HG02678 (cell line): ENCODE data around the gene SFT2D1.

Experiments used
- ATAC-seq: cut with Tn5 transposase; IDR thresholded peaks from one replicate; pipeline ENCODE4 v1.9.1; 2021; ENCODE audit warnings: mild to moderate bottlenecking, moderate library complexity; ENCODE audit not compliant: unreplicated experiment

Gene SFT2D1

DNA sequence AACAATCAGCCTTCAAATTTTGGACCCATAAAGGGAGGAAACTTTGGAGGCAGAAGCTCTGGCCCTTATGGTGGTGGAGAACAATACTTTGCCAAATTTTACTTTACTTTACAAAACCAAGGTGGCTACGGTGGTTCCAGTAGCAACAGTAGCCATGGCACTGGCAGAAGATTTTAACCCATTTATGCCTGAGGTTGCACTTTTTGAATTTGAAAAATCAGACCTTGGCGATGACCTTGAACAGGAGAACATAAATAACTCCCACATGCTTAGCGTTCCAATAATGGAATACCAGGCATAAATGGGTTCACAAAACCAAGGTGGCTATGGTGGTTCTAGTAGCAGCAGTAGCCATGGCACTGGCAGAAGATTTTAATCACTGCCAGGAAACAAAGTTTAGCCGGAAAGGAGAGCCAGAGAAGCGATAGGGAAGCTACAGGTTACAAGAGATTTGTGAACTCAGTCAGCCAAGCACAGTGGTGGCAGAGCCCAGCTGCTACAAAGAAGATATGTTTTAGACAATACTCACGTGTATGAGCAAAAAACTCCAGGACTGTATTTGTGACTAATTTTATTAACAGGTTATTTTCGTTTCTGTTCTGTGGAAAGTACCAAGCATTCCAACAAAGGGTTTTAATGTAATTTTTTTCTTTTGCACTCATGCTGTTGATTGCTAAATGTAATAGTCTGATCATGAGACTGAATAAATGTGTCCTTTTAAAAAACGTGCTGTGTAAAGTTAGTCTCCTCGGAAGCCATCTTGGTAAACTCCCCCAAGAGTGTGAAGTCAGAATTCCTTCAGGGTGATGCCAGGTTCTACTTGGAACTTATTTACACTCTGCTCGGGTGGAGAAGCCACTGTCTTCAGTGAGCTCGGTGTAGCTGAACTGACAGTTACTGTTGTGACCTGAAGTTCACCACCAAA, 6.7 kb downstream of the SFT2D1 start:
- peak; percentile 56 for ATAC-seq

DNA sequence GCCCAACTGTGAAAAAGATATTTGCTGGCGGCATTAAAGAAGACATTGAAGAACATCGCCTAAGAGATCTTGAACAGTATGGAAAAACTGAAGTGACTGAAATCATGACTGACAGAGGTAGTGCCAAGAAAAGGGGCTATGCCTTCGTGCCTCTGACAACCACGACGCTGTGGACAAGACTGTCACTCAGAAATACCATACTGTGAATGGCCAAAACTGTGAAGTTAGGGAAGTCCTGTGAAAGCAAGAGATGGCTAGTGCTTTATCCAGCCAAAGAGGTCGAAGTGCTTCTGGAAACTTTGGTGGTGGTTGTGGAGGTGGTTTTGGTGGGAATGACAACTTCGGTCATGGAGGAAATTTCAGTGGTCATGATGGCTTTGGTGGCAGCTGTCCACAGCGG, 7.5 kb downstream of the SFT2D1 start:
- no peak for ATAC-seq

DNA sequence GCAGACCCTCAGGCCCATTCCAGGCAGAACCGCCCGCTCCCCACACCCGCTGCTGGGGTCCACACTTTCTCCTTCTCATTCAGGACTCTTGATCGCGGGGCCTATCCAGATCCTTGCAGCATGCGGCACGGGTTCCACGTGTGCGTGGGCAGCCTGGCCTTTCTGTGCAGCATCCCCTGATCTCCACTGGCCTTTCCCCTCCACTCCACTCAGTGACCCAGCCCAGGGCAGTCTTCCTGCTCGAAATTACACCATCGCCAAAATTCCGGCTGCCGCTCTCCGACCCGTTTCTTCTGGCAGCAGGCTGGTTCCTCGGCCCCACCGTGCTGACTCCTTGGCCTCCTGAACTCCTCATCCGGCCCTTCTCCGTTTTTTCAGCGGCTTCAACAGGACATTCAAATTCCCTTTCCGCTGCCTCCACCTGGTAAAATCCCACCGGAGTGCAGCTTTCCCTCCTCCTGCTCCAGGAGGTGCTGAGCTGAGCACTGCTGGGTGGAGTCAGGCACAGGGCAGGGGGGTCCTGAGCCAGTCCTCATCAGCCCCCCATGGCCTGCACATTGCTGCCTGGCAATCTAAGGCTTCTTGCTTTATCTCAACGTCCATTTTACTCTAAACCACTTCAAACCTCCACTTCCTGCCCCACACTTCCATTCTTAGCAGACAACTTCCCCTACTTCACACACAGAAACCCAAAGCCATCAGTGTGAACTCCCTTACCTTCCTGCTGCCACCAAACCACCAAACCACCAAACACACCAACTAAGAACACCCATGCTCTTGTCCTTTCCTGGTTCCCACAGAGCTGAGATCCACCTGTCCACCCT, 9.0 kb downstream of the SFT2D1 start:
- ATAC-seq: peak; percentile 70

DNA sequence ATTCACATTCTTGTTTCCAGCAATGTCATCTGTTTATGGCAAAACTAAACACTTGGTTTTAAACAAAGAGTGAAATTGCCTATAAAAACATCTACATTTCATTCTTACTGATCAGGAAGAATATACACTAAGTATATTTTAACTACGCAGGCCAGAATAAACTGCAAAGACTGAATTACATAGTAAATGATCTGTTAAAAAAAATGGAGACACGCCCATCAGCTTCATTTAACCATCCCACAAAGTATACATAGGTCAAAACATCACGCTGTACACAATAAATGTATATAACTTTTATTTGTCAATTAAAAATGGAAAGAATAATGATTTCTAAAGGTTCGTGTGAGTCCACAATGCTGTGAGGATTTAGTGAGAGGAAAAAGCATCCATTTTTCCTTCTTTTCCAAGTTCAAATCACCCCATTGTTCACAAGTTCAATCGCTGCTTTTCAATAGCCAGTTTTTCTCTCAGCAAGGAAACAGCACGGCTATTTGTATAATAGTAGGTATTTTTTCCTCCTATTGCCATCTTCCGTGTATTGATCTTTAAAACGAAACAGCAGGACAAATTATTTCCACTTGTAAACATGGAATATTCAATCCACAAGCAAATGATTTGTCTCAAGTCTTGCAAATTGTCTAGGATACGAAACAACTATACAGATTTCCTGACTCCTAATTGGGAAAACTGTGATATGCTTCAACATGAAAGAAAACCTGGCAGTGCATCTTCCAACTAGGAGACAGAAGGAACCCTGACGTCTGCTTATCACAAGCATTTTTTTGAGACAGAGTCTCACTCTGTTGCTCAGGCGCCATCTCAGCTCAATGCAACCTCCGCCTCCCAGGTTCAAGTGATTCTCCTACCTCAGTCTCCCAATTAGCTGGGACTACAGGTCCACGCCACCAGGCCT, 10.6 kb downstream of the SFT2D1 start:
- no peak for ATAC-seq

DNA sequence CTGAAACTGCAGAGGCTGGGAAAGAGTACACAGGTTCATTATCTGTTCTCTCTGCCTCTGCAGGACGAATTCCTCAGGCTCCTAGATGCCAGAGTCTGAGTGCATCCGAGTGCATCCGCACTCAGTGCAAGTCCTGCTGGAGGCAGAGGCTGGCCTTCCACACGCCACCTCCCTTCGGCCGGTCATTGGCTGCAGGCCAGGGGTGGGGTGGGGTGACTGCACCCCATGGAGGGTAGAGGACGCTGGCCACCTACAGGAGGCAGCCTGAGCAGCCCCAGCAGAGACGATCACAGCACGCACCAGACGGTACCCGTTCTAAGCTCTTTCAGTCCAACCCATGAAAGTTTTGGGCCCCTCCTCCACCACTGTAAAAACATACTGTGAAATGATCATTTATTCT, 11.7 kb downstream of the SFT2D1 start:
- ATAC-seq: no peak

DNA sequence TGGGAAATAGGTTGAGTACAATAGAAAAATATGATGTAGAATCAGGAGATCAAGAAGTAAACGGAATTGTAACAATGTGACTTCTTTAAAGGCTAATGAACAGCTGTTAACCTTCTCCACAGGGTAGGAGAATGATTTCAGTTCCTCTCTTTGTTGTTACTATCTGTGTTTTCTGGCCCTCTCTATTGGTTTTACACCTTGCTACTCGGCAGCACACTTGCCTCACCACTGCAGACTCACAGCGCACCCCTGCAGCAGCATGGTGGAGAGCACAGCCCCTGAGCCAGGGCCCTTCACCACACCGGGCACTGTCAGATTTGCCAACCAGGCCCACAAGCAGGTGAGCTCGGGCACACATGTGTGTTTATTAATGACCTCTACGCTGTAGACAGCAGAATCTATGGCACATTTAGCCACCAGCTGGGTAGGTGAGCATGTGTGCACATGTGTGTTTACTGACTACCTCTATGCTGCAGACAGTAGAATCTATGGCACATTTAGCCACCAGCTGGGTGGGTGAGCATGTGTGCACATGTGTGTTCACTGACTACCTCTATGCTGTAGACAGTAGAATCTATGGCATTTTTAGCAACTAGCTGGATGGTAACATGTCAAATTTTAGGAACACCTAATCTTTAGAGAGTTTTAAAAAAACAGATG, 16.8 kb downstream of the SFT2D1 start:
- ATAC-seq: peak; percentile 89

DNA sequence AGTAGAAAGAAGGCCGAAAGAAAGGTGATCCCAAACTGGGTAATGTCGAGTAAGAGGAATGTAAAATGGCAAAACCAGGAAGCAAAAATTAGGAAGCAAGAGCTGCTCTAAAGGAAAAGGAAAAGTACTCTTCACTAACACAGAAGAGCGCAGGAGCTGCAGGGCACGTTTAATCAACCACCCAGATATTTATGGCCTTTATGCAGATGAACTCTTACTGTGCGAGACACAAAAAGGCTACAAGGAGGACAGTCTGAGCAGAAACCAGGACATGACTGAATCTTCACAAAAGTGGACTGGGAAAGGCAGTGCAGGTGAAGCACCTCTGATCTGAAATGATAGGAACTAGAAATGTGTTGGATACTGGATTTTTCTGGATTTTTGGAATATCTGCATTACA, 18.9 kb downstream of the SFT2D1 start:
- no peak for ATAC-seq

DNA sequence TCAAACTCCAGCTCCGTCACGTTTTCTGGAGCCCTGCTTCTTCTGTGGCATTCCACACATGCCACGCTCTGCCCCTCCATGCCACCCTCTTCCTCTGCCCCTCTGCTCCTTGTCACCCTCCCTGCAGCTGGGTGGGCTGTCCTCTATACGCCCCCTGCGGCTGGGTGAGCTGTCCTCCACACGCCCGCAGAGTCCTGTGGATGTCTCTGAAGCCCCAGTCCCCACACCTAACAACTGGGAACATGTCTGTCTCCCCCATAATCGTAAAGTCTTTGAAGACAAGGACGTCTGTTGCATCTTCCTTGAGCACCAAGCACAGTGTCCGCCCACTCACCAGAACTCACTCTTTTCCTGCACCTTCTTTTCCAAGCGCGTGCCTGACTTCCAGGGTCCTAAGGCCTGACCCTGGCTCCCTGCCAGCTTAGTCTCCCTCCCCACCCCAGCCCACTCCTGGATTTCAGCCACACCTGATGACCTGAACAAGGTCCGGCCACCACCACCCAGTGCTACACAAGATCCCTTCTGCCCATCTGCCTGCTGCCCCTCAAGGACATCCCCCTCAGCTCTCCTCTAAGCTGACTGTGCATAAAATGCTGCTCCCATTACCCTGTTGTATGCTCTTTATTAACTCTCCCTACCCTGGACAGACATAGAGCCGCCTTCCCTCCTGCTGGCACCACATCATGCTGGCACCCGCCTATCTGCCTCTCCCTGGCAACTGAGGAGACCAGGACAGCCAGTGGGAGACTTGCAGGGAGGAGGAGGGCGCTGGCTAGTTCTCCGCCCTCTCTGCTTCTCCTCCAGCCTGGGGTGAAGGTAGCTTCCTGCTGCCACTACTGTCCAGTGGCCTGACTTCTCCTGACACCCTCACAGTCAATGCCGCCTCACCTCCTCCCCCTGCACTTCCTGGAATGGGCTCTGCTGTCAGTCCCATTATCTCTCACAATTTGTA, 23.4 kb downstream of the SFT2D1 start:
- ATAC-seq: no peak

DNA sequence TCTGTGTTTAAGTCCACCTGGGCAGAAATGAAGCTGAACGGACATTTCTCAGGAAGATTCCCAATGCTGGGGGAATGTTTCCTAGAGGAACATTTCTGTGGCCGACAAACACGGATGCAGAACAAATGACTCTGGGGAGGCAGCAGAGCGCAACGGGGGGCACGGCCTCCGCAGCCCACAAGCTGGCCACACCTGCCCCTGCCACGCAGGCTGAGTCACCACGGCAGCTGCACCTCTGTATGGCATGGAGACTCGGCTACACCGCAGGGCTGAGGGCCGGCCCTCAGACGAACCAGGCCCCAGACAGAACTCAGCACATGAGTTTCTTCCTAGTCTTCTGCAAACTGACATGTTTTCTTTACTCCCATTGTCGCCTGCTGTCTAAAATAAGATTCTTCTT, 24.1 kb downstream of the SFT2D1 start:
- ATAC-seq: no peak

DNA sequence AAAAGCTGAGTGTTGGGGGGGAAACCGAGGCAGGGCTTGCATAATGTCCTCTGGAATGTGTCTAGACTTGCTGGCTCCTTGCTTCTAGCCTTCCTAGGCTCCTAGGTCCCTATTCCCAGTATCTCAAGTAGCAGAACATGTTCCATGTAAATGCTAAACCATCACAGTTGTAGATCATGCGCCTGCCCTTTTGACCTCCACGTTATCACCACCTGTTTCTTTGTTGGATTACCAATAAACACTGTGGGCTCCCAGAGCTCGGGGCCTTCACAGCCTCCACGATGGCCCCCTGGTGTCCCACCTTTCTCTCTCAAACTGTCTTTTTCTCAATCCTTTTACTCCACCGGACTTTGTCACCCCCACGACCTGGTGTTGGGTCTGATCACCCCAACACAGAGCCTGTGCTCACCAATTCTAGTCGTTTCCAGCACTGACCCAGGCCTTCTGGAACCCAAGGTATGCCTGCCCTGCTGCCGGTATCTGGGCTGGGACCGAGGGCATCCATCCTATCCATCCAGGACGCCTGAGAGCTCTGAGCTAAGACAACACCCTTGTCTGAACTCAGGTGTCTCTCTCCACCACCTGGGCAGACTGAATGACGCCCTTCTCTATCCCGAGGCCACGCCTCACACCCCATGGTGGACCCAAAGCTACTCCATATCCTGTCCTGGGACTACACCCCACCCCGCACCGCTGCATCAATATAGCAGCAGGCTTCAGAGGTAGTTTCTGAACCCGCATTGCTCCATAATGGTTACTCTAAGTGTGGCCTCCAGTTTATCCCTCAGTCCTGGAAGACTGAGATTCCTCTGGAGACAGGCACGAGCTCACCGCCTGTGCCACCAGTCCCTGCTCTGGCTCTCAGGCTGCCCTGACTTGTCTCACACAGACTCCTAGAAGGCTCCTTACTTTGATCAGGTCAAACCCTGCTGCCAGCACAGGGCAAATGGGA, 24.8 kb downstream of the SFT2D1 start:
- ATAC-seq: no peak

DNA sequence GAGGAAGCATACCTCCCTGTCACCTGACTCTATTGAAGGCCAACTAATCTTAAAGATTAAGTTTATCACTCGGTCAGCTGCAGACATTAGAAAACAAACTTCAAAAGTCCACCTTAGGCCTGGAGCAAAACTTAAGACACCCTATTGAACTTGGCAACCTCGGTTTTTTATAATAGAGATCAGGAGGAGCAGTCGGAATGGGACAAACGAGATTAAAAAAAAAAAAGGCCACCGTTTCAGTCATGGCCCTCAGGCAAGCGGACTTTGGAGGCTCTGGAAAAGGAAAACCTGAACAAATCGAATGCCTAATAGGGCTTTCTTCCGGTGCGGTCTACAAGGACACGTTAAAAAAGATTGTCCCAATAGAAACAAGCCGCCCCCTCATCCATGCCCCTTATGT, 26.9 kb downstream of the SFT2D1 start:
- no peak for ATAC-seq

DNA sequence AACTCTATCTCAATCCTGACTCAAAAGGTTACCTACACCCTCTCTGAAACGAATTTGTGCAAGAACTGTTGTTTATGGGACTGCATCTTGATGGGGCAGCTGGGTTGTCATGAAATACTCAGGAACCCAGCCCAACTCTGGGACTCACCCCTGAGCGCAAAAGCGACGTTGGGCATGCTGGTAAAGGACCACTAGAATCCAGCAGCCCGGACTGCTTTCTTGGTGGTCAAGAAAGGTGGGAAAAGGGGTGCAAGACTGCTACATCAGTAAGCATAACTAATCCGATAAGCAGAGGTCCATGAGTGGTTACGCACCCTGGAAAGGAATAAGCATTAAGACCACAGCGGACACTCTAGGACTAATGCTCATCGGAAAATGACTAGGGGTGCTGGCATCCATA, 27.9 kb downstream of the SFT2D1 start:
- no peak for ATAC-seq

DNA sequence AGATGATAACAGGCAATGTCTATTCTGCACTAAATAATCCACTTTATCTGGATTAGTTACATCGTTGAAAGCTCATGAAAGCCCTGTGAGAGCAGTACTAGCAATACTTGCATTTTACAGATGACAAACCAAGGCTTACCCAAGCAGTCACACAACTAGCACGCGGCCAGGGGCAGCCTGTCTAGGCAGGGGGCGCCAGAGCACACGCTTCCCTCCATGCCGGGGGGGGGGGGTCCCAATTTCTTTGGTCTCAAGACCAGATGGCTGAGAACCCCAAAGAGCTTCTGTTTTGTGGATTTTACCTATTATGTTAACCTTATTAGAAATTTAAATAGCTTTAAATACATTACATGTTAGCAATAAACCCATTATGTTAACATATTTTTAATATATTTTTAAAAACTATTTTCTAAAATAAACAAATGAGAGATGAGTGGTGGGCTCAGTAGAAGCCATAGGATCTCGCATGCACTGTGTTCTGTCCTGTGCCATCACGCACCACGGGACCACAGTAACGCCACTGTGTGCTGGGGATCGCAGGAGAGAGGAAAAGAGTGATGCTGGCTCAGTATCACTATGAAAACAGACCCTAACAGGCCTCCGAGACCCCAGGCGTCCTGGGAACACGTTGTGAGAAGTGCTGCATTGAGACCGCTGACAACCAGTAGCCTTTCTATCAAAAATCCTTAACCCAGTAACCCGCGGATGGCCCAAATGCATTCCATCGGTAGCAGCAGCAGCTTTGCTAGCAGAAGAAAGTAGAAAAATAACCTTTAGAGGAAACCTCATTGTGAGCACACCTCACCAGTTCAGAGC, 28.9 kb downstream of the SFT2D1 start:
- no peak for ATAC-seq

DNA sequence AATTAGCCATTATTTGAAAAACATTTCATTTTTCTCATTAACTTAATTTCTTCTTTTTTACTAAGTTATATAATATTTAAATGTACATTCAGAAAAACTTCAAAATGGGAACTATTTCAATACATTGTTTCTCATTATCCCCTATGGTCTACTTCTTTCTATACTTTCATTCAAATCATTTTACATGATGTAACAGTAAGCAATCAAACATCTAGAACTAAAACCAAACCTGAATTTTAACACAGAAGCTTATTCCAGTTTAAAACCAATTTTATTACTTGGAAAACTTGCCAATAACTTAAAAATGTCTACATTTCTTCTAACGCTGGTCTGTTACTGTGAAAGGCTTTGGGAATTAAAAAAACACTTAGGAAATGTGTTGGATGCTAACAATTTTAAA, 29.5 kb downstream of the SFT2D1 start:
- no peak for ATAC-seq

DNA sequence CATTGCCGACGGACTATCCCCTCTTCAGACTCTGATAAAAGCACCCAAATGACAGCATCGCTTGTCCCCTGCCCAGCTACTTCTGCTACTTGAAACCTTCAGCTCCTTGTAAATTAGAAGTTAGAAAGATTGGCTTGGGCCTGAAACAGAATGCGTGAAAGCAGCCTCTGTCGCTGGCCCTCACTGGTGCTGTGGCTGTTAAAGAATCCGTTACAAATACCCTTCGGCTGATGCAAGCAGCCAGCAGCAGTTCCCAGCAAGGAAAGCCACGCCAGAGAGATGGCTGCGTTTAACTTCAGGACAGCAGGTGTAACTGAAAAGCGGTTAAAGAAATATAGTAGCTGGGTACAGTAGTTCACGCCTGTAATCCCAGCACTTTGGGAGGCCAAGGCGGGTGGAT, 31.7 kb downstream of the SFT2D1 start:
- no peak for ATAC-seq

DNA sequence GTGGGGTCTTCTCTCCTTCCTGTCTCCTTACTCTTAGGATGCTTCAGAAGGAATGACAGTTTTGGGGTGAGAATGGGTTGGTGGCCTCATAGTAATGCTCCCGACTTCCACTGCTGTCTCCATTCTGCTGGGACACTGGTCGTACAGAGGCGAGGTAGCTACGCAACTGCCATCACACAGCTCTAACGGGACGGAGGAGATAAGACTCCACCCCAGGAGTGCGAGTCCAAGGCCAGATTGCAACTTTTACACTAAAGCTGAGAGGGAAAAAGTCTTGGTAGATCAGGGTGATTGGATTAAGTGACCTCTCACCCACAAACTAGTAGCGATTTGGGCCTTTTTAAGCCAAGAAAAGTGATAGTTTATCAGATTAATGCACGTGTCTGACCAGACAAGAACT, 32.4 kb downstream of the SFT2D1 start:
- no peak for ATAC-seq
